Neutrophil (primary cell): Measurements from ENCODE around the gene CLDN19.

Experiments
- H3K27ac ChIP-seq: fragments of 200-600 bp; sonication (generic); 2 replicates; pipeline ENCODE4 v1.5.1; 2016; ENCODE audit warnings: mild to moderate bottlenecking, moderate library complexity
- H3K27me3 ChIP-seq: fragments of 200-600 bp; sonication (generic); 2 replicates; pipeline ENCODE4 v1.6.0; 2016; ENCODE audit warnings: mild to moderate bottlenecking
- H3K36me3 ChIP-seq: fragments of 200-600 bp; sonication (generic); 2 replicates; pipeline ENCODE4 v1.5.1; 2017
- H3K4me1 ChIP-seq, 2 experiments: fragments of 200-600 bp in 1 of 2; sonication (generic) in 1 of 2; 1 replicate in 1 of 2; 2 replicates in 1 of 2; pipeline versions ENCODE4 v1.5.1 to v1.6.1; 2013 to 2016; ENCODE audit warnings: low read depth in 1 of 2, low read length in 1 of 2, mild to moderate bottlenecking in 1 of 2, moderate library complexity in 1 of 2; ENCODE audit not compliant: control insufficient read depth in 1 of 2, insufficient read depth in 1 of 2
- H3K4me3 ChIP-seq, 2 experiments: fragments of 200-600 bp in 1 of 2; sonication (generic) in 1 of 2; 1 replicate in 1 of 2; 2 replicates in 1 of 2; pipeline ENCODE4 v1.5.1; 2013 to 2016; ENCODE audit warnings: low read depth in 1 of 2, low read length in 1 of 2, mild to moderate bottlenecking in 1 of 2, moderate library complexity in 1 of 2
- H3K9me3 ChIP-seq: fragments of 200-600 bp; sonication (generic); 2 replicates; pipeline ENCODE4 v1.5.1; 2016
- CTCF ChIP-seq: fragments of 200-600 bp; sonication (generic); IDR thresholded peaks from 2 replicates; pipeline ENCODE4 v1.5.1; 2016; ENCODE audit warnings: antibody characterized with exemption

CLDN19 gene

GRCh38 chr1:42734201-42735035 lies 5.6 kb downstream of the CLDN19 start:
- TF ChIP-seq CTCF, result no peak
- Histone ChIP-seq H3K4me1 (peaks cover 0 to 2% of the 10 kb centered on the region in 2 experiments), H3K27ac (no peak overlapping the region), H3K27me3 (no peaks in the 10 kb centered on the region), H3K36me3 (no peaks in the 10 kb centered on the region), H3K4me3 (no peak overlapping the region), H3K9me3 (no peaks in the 10 kb centered on the region)

GRCh38 chr1:42733415-42734200 lies 6.4 kb downstream of the CLDN19 start:
- Histone ChIP-seq H3K27me3 (no peaks in the 10 kb centered on the region), H3K4me1 (peaks cover 0 to 2% of the 10 kb centered on the region in 2 experiments), H3K9me3 (no peaks in the 10 kb centered on the region), H3K4me3 (no peak overlapping the region), H3K27ac (no peak overlapping the region), H3K36me3 (no peaks in the 10 kb centered on the region)
- TF ChIP-seq CTCF, result no peak

GRCh38 chr1:42732126-42732680 lies 7.8 kb downstream of the CLDN19 start:
- Histone ChIP-seq H3K9me3 (no peaks in the 10 kb centered on the region), H3K27me3 (no peaks in the 10 kb centered on the region), H3K4me1 (no peaks in the 10 kb centered on the region), H3K4me3 (no peak overlapping the region), H3K36me3 (no peaks in the 10 kb centered on the region), H3K27ac (no peak overlapping the region)
- TF ChIP-seq CTCF, result no peak

- H3K27me3 ChIP-seq, result no peaks in the 10 kb centered on the region
- no peaks in the 10 kb centered on the region for H3K36me3 ChIP-seq
- TF ChIP-seq CTCF, result no peak
- no peaks in the 10 kb centered on the region for H3K4me1 ChIP-seq
- H3K4me3 ChIP-seq, result no peak overlapping the region
- H3K9me3 ChIP-seq, result no peaks in the 10 kb centered on the region
- no peak overlapping the region for H3K27ac ChIP-seq
These were observed 8.5 kb downstream of the CLDN19 start for GRCh38 chr1:42731585-42731984.

GRCh38 chr1:42730988-42731387 lies 9.0 kb downstream of the CLDN19 start:
- no peak for TF ChIP-seq CTCF
- Histone ChIP-seq H3K4me3 (no peak overlapping the region), H3K9me3 (no peaks in the 10 kb centered on the region), H3K4me1 (no peaks in the 10 kb centered on the region), H3K36me3 (no peaks in the 10 kb centered on the region), H3K27me3 (no peaks in the 10 kb centered on the region), H3K27ac (no peak overlapping the region)
